Upper lobe of left lung (tissue), 6 donors: Measurements from ENCODE around the gene SARNP. TPM values are rescaled to one million over a fixed set of nuclear protein-coding genes. Genes with fewer than 3 reads are reported as not detected.

Experiments used
- ATAC-seq, 2 donors: fragments of 200-7000 bp; cut with Tn5 transposase; one replicate each; pipeline ENCODE4 v1.9.1; 2022; ENCODE audit warnings: mild to moderate bottlenecking in 2 of 2, moderate library complexity in 2 of 2; ENCODE audit not compliant: low FRiP score in 2 of 2
- DNase-seq, 2 donors: peaks; one replicate each; pipeline ENCODE4 v3.0.0-alpha.2; 2019 to 2020
- H3K27ac ChIP-seq, 4 donors: fragments of 200-600 bp; sonication (generic); one replicate each; pipeline ENCODE4 v1.5.1; 2016 to 2019
- H3K27me3 ChIP-seq, 4 donors: fragments of 200-600 bp; sonication (generic); one replicate each; pipeline ENCODE4 v1.5.1; 2017 to 2019
- H3K36me3 ChIP-seq, 4 donors: fragments of 200-600 bp; sonication (generic); one replicate each; pipeline ENCODE4 v1.5.1; 2016 to 2019
- H3K4me1 ChIP-seq, 4 donors: fragments of 200-600 bp; sonication (generic); one replicate each; pipeline ENCODE4 v1.5.1; 2018 to 2019
- H3K4me3 ChIP-seq, 4 donors: fragments of 200-600 bp; sonication (generic); one replicate each; pipeline ENCODE4 v1.5.1; 2017 to 2019; ENCODE audit warnings: mild to moderate bottlenecking in 2 of 4, moderate library complexity in 1 of 4
- H3K9me3 ChIP-seq, 4 donors: fragments of 200-600 bp; sonication (generic); one replicate each; pipeline ENCODE4 v1.5.1; 2018 to 2019
- EP300 ChIP-seq, 4 donors: sonication (generic); formaldehyde crosslinking; IDR thresholded peaks; one replicate each; pipeline ENCODE4 v1.5.1; 2017; ENCODE audit warnings: antibody characterized with exemption in 4 of 4, control low read depth in 2 of 4
- POLR2A ChIP-seq, 4 donors: fragments of 450-650 bp; IDR thresholded peaks; one replicate each; pipeline ENCODE4 v1.5.1; 2016 to 2017; ENCODE audit warnings: antibody characterized with exemption in 4 of 4, mild to moderate bottlenecking in 2 of 4
- POLR2AphosphoS5 ChIP-seq, 2 donors: sonication (generic); formaldehyde crosslinking; IDR thresholded peaks; one replicate each; pipeline ENCODE4 v1.5.1; 2017; ENCODE audit warnings: antibody characterized with exemption in 2 of 2
- WGBS, 2 donors: methylation state at CpG; one replicate each; pipeline ENCODE4 v1.1.5; 2017 to 2018; 5-methylcytosine and 5-hydroxymethylcytosine counted together
- total RNA-seq, 6 donors: library from RNA; depleted of rRNA in 4 of 6; stranded (reverse); fragments of >200 nt in 4 of 6; gene quantifications; one replicate each; pipeline versions ENCODE4 v1.1.0 to v1.2.1, GENCODE V29; 2016 to 2021
- TF ChIP-seq, protein P1 (sequence below), 6 experiments: fragments of 450-650 bp in 4 of 6; fragments of 200-600 bp in 2 of 6; sonication (generic) in 2 of 6; IDR thresholded peaks; one replicate each; pipeline ENCODE4 v1.5.1; 2016 to 2019; ENCODE audit warnings: antibody characterized with exemption in 6 of 6
- donor health status: DM: no; HTN: no; CAD: no; lungs with moderate emphysema.
- donor health status: DM: no; HTN: yes; CAD: no; lungs with severe emphysema.

The SARNP gene
- total RNA-seq, 6 donors from 2014 or later, result 39.1 to 69.3 (median 54.9) TPM

DNA sequence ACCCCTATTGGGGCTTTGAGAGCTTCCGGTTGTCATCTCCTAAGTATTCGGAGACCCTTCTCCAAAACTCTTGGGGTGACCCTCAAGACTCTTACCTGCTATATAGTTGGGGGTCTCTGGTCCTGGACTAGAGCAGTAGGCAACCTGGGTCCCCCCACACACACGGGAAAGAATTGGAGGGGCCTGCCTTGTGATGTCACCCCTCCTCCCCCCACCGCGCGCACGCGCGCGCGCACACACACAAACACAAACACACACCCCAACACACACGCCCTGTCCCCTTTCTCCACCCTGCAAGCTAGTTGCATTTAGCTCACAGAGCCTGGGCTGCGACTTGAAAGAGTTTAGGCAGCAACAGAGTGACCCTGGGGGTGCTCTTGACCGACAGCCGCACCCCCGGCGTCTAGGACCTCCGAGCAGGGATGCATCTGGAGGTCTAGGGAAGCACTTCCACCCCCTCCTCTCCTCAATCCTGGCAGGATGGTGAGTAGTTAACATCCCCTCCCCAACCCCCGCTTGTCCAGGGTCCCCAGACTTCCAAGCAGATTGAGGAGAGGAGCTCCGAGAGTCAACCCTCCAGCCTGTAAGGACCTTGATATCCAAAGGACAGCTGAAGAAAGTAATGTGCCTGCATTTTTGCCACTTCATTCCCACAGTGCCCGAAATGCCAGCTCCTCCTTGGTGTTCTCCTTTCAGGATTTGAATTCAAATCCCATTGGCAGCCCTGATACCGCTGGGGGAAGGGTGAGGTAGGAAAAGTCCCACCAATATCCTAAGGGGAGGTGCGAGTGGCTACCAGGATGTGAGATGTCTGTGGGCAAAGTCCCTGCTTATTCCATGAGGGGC lies 13.3 kb upstream of the SARNP start:
- peaks cover 0 to 12% (median 5%) of the 10 kb centered on the region in 4 donors for H3K36me3 ChIP-seq
- TF ChIP-seq POLR2A (IDR thresholded peaks at IDR 0.05), result peak in 3 of 4 donors; percentile 62 to 71 (median 65)
- TF ChIP-seq, protein P1, sequence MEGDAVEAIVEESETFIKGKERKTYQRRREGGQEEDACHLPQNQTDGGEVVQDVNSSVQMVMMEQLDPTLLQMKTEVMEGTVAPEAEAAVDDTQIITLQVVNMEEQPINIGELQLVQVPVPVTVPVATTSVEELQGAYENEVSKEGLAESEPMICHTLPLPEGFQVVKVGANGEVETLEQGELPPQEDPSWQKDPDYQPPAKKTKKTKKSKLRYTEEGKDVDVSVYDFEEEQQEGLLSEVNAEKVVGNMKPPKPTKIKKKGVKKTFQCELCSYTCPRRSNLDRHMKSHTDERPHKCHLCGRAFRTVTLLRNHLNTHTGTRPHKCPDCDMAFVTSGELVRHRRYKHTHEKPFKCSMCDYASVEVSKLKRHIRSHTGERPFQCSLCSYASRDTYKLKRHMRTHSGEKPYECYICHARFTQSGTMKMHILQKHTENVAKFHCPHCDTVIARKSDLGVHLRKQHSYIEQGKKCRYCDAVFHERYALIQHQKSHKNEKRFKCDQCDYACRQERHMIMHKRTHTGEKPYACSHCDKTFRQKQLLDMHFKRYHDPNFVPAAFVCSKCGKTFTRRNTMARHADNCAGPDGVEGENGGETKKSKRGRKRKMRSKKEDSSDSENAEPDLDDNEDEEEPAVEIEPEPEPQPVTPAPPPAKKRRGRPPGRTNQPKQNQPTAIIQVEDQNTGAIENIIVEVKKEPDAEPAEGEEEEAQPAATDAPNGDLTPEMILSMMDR (IDR thresholded peaks at IDR 0.05), result no peak
- TF ChIP-seq POLR2AphosphoS5 (IDR thresholded peaks at IDR 0.05), result peak; percentile 62 to 80
- peak overlapping the region; percentile 90 to 97 (median 94) for H3K27ac ChIP-seq
- no peaks in the 10 kb centered on the region for H3K27me3 ChIP-seq
- ATAC-seq (peak; percentile 64 to 69), DNase-seq (peak; percentile 65 to 95)
- H3K4me1 ChIP-seq, result peaks cover 39 to 47% (median 45%) of the 10 kb centered on the region in 4 donors
- 5 to 7% methylated on average over 15 to 23 of the region's 23 CpGs for WGBS, 2 donors
- peak overlapping the region; percentile 75 to 89 (median 82) for H3K4me3 ChIP-seq
- H3K9me3 ChIP-seq, result no peaks in the 10 kb centered on the region

GRCh38 chr12:55829967-55830600 lies 12.6 kb upstream of the SARNP start:
- peaks cover 44 to 54% (median 50%) of the 10 kb centered on the region in 4 donors for H3K4me1 ChIP-seq
- ATAC-seq (peak; percentile 13 to 64), DNase-seq (peak; percentile 60 to 90)

GRCh38 chr12:55828357-55828756 lies 10.8 kb upstream of the SARNP start:
- ATAC-seq, result no peak
- peaks cover 48 to 65% (median 53%) of the 10 kb centered on the region in 4 donors for H3K4me1 ChIP-seq
- peak overlapping the region; percentile 80 to 96 (median 92) for H3K27ac ChIP-seq

More at GRCh38 chr12:55829967-55830600, 12.6 kb upstream of the SARNP start:
- Histone ChIP-seq H3K9me3 (no peaks in the 10 kb centered on the region), H3K36me3 (peaks cover 0 to 5% (median 1%) of the 10 kb centered on the region in 4 donors), H3K27me3 (no peaks in the 10 kb centered on the region), H3K27ac (peak overlapping the region; percentile 90 to 97 (median 94)), H3K4me3 (peak overlapping the region; percentile 75 to 89 (median 82))
- WGBS, 2 donors, result 0 to 3% methylated on average over 10 to 37 of the region's 37 CpGs
- TF ChIP-seq POLR2AphosphoS5 (IDR thresholded peaks at IDR 0.05), result no peak
- TF ChIP-seq, protein P1 (IDR thresholded peaks at IDR 0.05), result no peak
- no peak for TF ChIP-seq EP300 (IDR thresholded peaks at IDR 0.05)
- no peak for TF ChIP-seq POLR2A (IDR thresholded peaks at IDR 0.05)

GRCh38 chr12:55827806-55828205 lies 10.3 kb upstream of the SARNP start:
- DNase-seq (no peak), ATAC-seq (no peak)
- Histone ChIP-seq H3K4me1 (peaks cover 48 to 65% (median 53%) of the 10 kb centered on the region in 4 donors), H3K27me3 (no peaks in the 10 kb centered on the region), H3K27ac (peak overlapping the region in 2 of 4 donors; percentile 40 to 80), H3K4me3 (peak overlapping the region in 1 of 4 donors; percentile 9), H3K9me3 (no peaks in the 10 kb centered on the region), H3K36me3 (peaks cover 0 to 5% (median 2%) of the 10 kb centered on the region in 4 donors)
- WGBS, 2 donors, result 92 to 94% methylated on average over 15 of the region's 15 CpGs
- TF ChIP-seq EP300 (IDR thresholded peaks at IDR 0.05), result no peak
- no peak for TF ChIP-seq POLR2AphosphoS5 (IDR thresholded peaks at IDR 0.05)
- no peak for TF ChIP-seq POLR2A (IDR thresholded peaks at IDR 0.05)
- TF ChIP-seq, protein P1 (IDR thresholded peaks at IDR 0.05), result no peak

More at GRCh38 chr12:55828357-55828756, 10.8 kb upstream of the SARNP start:
- H3K36me3 ChIP-seq, result no peaks in the 10 kb centered on the region
- 74 to 92% methylated on average over 3 to 5 of the region's 5 CpGs for WGBS, 2 donors
- TF ChIP-seq, protein P1 (IDR thresholded peaks at IDR 0.05), result no peak
- peak overlapping the region in 2 of 4 donors; percentile 83 to 89 for H3K4me3 ChIP-seq
- no peak for DNase-seq
- no peaks in the 10 kb centered on the region for H3K9me3 ChIP-seq
- no peaks in the 10 kb centered on the region for H3K27me3 ChIP-seq
